Neural cell (in vitro differentiated cells): ENCODE measurements around the gene WNT3A. TPM values are rescaled to one million over a fixed set of nuclear protein-coding genes. Genes with fewer than 3 reads are reported as not detected.

Experiments
- H2AFZ ChIP-seq: fragments of 200-600, 300-800 bp; sonication (generic), shearing (Covaris generic); 2 replicates; pipeline ENCODE4 v1.6.0; 2014; ENCODE audit warnings: low read depth, mild to moderate bottlenecking, antibody characterized with exemption, low read length, moderate library complexity
- H3F3A ChIP-seq: fragments of 200-600 bp; shearing (Covaris generic); 2 replicates; pipeline ENCODE4 v1.6.1; 2016; ENCODE audit warnings: mild to moderate bottlenecking, moderate library complexity, mixed read lengths, antibody characterized with exemption, low read length; ENCODE audit not compliant: insufficient read depth, poor library complexity, severe bottlenecking
- H3K27ac ChIP-seq: fragments of 200-600, 300-800 bp; sonication (generic), shearing (Covaris generic); 2 replicates; pipeline ENCODE4 v1.5.1; 2014; ENCODE audit warnings: mild to moderate bottlenecking, low read length, moderate library complexity
- H3K27me3 ChIP-seq: fragments of 300-800, 200-600 bp; sonication (generic), shearing (Covaris generic); 2 replicates; pipeline ENCODE4 v1.6.0; 2014; ENCODE audit warnings: mild to moderate bottlenecking, low read depth, low read length, moderate library complexity; ENCODE audit not compliant: insufficient read depth
- H3K36me3 ChIP-seq: fragments of 300-800, 200-600 bp; sonication (generic), shearing (Covaris generic); 2 replicates; pipeline ENCODE4 v1.5.1; 2014; ENCODE audit warnings: mild to moderate bottlenecking, antibody characterized with exemption, low read length, moderate library complexity; ENCODE audit not compliant: insufficient read depth
- H3K4me2 ChIP-seq: fragments of 300-800, 200-600 bp; sonication (generic), shearing (Covaris generic); 2 replicates; pipeline ENCODE4 v1.6.0; 2014; ENCODE audit warnings: mild to moderate bottlenecking, low read length
- H3K4me3 ChIP-seq: fragments of 300-800, 200-600 bp; sonication (generic), shearing (Covaris generic); 2 replicates; pipeline ENCODE4 v1.5.1; 2014; ENCODE audit warnings: mild to moderate bottlenecking, low read length, moderate library complexity
- H3K79me2 ChIP-seq: fragments of 200-600 bp; shearing (Covaris generic); replicated peaks from 2 replicates; pipeline ENCODE4 v1.6.0; 2014; ENCODE audit warnings: mild to moderate bottlenecking, low read length, moderate library complexity; ENCODE audit not compliant: insufficient read depth
- H3K9ac ChIP-seq: fragments of 300-800, 200-600 bp; sonication (generic), shearing (Covaris generic); 2 replicates; pipeline ENCODE4 v1.6.1; 2016; ENCODE audit warnings: mild to moderate bottlenecking, low read length, mixed read lengths
- H3K9me2 ChIP-seq: fragments of 200-600 bp; shearing (Covaris generic); 2 replicates; pipeline ENCODE4 v1.6.1; 2016; ENCODE audit warnings: mild to moderate bottlenecking, low read length, mixed read lengths; ENCODE audit not compliant: insufficient read depth
- H3K9me3 ChIP-seq: fragments of 200-600, 300-800 bp; sonication (generic), shearing (Covaris generic); 2 replicates; pipeline ENCODE4 v1.6.1; 2016; ENCODE audit warnings: mild to moderate bottlenecking, mixed run types, low read length, moderate library complexity, mixed read lengths
- H4K20me1 ChIP-seq: fragments of 200-600 bp; shearing (Covaris generic); 2 replicates; pipeline ENCODE4 v1.6.1; 2016; ENCODE audit warnings: mild to moderate bottlenecking, mixed run types; ENCODE audit not compliant: insufficient read depth
- EP300 ChIP-seq: fragments of 450-650 bp; conservative IDR thresholded peaks from 2 replicates; pipeline ENCODE4 v1.6.1; 2014; ENCODE audit warnings: antibody characterized with exemption, mild to moderate bottlenecking, moderate library complexity; ENCODE audit not compliant: poor library complexity, severe bottlenecking
- EZH2 ChIP-seq: fragments of 200-600, 300-800 bp; shearing (Covaris generic), sonication (generic); IDR thresholded peaks from 2 replicates; pipeline ENCODE4 v1.6.1; 2014; ENCODE audit warnings: antibody characterized with exemption, low read length, borderline replicate concordance, mild to moderate bottlenecking; ENCODE audit not compliant: insufficient read depth, poor library complexity, severe bottlenecking
- MXI1 ChIP-seq: fragments of 450-650 bp; conservative IDR thresholded peaks from 2 replicates; pipeline ENCODE4 v1.6.1; 2014; ENCODE audit warnings: antibody characterized with exemption, mild to moderate bottlenecking; ENCODE audit not compliant: poor library complexity, severe bottlenecking
- POLR2AphosphoS5 ChIP-seq: IDR thresholded peaks from 2 replicates; pipeline ENCODE4 v1.6.1; 2012
- RAD21 ChIP-seq: fragments of 450-650 bp; conservative IDR thresholded peaks from 2 replicates; pipeline ENCODE4 v1.6.1; 2014; ENCODE audit warnings: antibody characterized with exemption, mild to moderate bottlenecking, moderate library complexity
- SMC3 ChIP-seq: fragments of 450-650 bp; conservative IDR thresholded peaks from 2 replicates; pipeline ENCODE4 v1.6.1; 2014; ENCODE audit warnings: antibody characterized with exemption, mild to moderate bottlenecking, moderate library complexity; ENCODE audit not compliant: poor library complexity
- TAF1 ChIP-seq: IDR thresholded peaks from 2 replicates; pipeline ENCODE4 v1.6.1; 2012; ENCODE audit warnings: low read depth
- polyA plus RNA-seq: library from polyadenylated mRNA; depleted of rRNA; stranded (reverse); fragments of >200 nt; gene quantifications from 2 replicates; pipeline ENCODE4 v1.2.3, GENCODE V29; 2014
- TF ChIP-seq, protein P1 (sequence below): IDR thresholded peaks from 2 replicates; pipeline ENCODE4 v1.6.1; 2012; ENCODE audit warnings: borderline replicate concordance
- TF ChIP-seq, protein P2 (sequence below): fragments of 450-650 bp; IDR thresholded peaks from 2 replicates; pipeline ENCODE4 v1.5.1; 2014; ENCODE audit warnings: antibody characterized with exemption, mild to moderate bottlenecking, moderate library complexity; ENCODE audit not compliant: poor library complexity, severe bottlenecking

The WNT3A gene
- polyA plus RNA-seq, 1 donor from 2014 or later, result 0.14 TPM

DNA sequence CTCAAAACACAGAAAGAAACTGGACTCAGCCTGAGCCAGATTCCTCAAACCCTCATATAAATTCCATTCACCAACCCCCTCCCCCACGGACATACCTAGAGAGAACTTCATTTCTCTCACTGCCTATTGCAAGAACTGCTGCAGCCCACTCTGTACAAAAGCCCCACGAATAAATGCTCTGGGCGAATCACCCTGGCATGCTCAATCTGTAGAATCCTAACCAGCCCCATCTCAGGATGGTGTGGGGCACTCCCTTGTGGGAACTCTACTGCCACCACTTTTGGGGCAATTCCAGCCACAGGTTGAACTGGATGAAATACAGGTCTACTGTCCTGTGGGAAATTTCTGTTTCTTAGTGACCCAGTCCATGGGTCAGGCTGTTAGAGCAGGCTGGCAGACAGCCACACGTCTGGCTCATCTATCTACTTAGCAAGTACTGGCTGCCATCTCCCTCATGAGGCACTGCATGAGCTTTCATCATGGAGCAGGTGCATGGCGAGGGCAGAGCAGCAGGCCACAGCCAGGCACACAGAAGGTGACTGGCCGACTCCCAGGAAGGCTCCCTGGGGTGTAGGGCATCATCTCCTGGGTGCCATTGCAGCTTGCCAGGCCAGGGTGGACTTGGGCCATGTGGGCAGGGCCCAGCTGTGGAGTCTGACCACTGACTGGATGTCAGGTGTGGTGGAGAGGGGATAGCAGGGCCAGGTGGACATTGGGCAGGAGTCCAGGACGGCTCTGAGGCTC lies 97.9 kb downstream of the WNT3A start:
- H2AFZ ChIP-seq, result no peak overlapping the region
- H3K27ac ChIP-seq, result no peak overlapping the region
- no peaks in the 10 kb centered on the region for H3K27me3 ChIP-seq
- no peaks in the 10 kb centered on the region for H3K9me2 ChIP-seq
- no peak overlapping the region for H3K4me3 ChIP-seq
- H3K9me3 ChIP-seq, result no peaks in the 10 kb centered on the region
- no peaks in the 10 kb centered on the region for H3K36me3 ChIP-seq
- no peaks in the 10 kb centered on the region for H3F3A ChIP-seq
- peaks cover 23% of the 10 kb centered on the region for H3K79me2 ChIP-seq
- TF ChIP-seq MXI1, result no peak
- TF ChIP-seq TAF1, result no peak
- no peak for TF ChIP-seq RAD21
- TF ChIP-seq EP300, result no peak
- TF ChIP-seq, protein P1, sequence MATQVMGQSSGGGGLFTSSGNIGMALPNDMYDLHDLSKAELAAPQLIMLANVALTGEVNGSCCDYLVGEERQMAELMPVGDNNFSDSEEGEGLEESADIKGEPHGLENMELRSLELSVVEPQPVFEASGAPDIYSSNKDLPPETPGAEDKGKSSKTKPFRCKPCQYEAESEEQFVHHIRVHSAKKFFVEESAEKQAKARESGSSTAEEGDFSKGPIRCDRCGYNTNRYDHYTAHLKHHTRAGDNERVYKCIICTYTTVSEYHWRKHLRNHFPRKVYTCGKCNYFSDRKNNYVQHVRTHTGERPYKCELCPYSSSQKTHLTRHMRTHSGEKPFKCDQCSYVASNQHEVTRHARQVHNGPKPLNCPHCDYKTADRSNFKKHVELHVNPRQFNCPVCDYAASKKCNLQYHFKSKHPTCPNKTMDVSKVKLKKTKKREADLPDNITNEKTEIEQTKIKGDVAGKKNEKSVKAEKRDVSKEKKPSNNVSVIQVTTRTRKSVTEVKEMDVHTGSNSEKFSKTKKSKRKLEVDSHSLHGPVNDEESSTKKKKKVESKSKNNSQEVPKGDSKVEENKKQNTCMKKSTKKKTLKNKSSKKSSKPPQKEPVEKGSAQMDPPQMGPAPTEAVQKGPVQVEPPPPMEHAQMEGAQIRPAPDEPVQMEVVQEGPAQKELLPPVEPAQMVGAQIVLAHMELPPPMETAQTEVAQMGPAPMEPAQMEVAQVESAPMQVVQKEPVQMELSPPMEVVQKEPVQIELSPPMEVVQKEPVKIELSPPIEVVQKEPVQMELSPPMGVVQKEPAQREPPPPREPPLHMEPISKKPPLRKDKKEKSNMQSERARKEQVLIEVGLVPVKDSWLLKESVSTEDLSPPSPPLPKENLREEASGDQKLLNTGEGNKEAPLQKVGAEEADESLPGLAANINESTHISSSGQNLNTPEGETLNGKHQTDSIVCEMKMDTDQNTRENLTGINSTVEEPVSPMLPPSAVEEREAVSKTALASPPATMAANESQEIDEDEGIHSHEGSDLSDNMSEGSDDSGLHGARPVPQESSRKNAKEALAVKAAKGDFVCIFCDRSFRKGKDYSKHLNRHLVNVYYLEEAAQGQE, result no peak
- TF ChIP-seq SMC3, result no peak
- no peak for TF ChIP-seq POLR2AphosphoS5
- TF ChIP-seq, protein P2, sequence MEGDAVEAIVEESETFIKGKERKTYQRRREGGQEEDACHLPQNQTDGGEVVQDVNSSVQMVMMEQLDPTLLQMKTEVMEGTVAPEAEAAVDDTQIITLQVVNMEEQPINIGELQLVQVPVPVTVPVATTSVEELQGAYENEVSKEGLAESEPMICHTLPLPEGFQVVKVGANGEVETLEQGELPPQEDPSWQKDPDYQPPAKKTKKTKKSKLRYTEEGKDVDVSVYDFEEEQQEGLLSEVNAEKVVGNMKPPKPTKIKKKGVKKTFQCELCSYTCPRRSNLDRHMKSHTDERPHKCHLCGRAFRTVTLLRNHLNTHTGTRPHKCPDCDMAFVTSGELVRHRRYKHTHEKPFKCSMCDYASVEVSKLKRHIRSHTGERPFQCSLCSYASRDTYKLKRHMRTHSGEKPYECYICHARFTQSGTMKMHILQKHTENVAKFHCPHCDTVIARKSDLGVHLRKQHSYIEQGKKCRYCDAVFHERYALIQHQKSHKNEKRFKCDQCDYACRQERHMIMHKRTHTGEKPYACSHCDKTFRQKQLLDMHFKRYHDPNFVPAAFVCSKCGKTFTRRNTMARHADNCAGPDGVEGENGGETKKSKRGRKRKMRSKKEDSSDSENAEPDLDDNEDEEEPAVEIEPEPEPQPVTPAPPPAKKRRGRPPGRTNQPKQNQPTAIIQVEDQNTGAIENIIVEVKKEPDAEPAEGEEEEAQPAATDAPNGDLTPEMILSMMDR, result no peak
- no peak for TF ChIP-seq EZH2
- H4K20me1 ChIP-seq, result no peaks in the 10 kb centered on the region
- no peak overlapping the region for H3K9ac ChIP-seq
- no peak overlapping the region for H3K4me2 ChIP-seq

DNA sequence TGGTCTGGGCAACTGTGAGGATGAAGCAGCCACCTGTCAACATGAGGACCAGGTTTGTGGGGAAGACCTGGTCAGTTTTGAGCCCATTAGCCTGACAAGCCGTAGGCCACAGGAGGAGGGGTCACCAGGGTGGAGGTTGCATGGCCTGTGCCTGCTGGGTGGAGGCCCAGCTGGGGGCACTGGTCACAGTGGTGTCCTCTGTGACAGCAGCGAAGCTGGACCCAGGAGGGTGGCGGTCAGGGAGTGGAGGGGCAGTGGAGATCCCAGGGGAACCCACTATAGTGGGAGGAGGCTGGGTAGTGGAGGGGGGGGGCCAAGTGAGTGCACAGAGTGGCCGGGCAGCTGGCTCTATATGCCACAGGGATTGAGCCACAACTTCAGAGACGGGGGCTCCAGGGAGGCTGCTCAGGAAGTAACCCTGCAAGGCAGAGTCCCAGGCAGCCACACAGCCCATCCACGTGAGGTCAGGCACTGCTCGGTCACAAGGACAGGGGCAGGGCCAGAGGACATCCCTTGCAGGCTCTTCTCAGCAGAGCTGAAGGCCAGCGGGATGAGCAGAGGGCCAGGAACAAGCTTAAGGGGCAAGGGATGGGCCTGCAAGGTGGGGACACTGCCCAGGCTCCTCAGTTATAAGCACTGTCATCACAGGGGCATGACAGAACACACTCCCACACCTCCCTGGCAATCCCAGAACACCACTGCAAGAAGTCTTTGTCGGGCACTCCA lies 98.6 kb downstream of the WNT3A start:
- H3K27me3 ChIP-seq, result no peaks in the 10 kb centered on the region
- no peaks in the 10 kb centered on the region for H3F3A ChIP-seq
- no peaks in the 10 kb centered on the region for H3K9me2 ChIP-seq
- no peak for TF ChIP-seq EP300
- no peak for TF ChIP-seq POLR2AphosphoS5
- no peak for TF ChIP-seq SMC3
- TF ChIP-seq, protein P1, result no peak
- TF ChIP-seq, protein P2, result no peak
- TF ChIP-seq MXI1, result no peak
- no peak for TF ChIP-seq TAF1
- TF ChIP-seq RAD21, result no peak
- no peak for TF ChIP-seq EZH2
- no peak overlapping the region for H3K4me3 ChIP-seq
- no peak overlapping the region for H3K9ac ChIP-seq
- no peak overlapping the region for H2AFZ ChIP-seq
- H4K20me1 ChIP-seq, result no peaks in the 10 kb centered on the region
- peaks cover 28% of the 10 kb centered on the region for H3K79me2 ChIP-seq
- no peaks in the 10 kb centered on the region for H3K9me3 ChIP-seq
- no peak overlapping the region for H3K4me2 ChIP-seq
- no peaks in the 10 kb centered on the region for H3K36me3 ChIP-seq
- no peak overlapping the region for H3K27ac ChIP-seq
